Activated CD8-positive, alpha-beta memory T cell treated with anti-CD3 and anti-CD28 coated beads, Interleukin-2, amount 10 ng/mL, durations not matched to agents 7 days and 5 days (primary cell): ENCODE results near the gene FBXW7. TPM values are rescaled to one million over a fixed set of nuclear protein-coding genes. Genes with fewer than 3 reads are reported as not detected.

Source experiments
- ATAC-seq: fragments of 150-1000 bp; cut with Tn5 transposase; one replicate; pipeline ENCODE4 v1.10.0; 2021; ENCODE audit warnings: moderate library complexity
- CTCF ChIA-PET: fragments of 350-600 bp; sonication (Branson Sonifier 250); formaldehyde crosslinking; loops from one replicate; lab custom pipeline; 2021; ENCODE audit warnings: antibody characterized with exemption; lab: Charles Lee
- DNase-seq: peaks from one replicate; pipeline ENCODE4 v3.0.0-alpha.2; 2020
- H3K27ac Mint-ChIP-seq: one replicate; pipeline ENCODE4 v1.8.0; 2021; ENCODE audit warnings: mild to moderate bottlenecking, mixed read lengths
- H3K27me3 Mint-ChIP-seq: one replicate; pipeline ENCODE4 v1.8.0; 2021; ENCODE audit warnings: mixed read lengths
- H3K36me3 Mint-ChIP-seq: one replicate; pipeline ENCODE4 v1.8.0; 2021; ENCODE audit warnings: mild to moderate bottlenecking, mixed read lengths
- H3K4me1 Mint-ChIP-seq: one replicate; pipeline ENCODE4 v1.8.0; 2021; ENCODE audit warnings: mixed read lengths
- H3K4me3 Mint-ChIP-seq: one replicate; pipeline ENCODE4 v1.8.0; 2021; ENCODE audit warnings: mild to moderate bottlenecking, moderate library complexity, mixed read lengths
- H3K9me3 Mint-ChIP-seq: one replicate; pipeline ENCODE4 v1.8.0; 2022; ENCODE audit warnings: low read depth, mixed read lengths
- total RNA-seq, 2 experiments: library from RNA; stranded (reverse); gene quantifications; one replicate each; pipeline ENCODE4 v1.2.3, GENCODE V29; 2021

FBXW7 gene
- total RNA-seq, 2 experiments from 2014 or later: 49.3 to 62.9 TPM

DNA sequence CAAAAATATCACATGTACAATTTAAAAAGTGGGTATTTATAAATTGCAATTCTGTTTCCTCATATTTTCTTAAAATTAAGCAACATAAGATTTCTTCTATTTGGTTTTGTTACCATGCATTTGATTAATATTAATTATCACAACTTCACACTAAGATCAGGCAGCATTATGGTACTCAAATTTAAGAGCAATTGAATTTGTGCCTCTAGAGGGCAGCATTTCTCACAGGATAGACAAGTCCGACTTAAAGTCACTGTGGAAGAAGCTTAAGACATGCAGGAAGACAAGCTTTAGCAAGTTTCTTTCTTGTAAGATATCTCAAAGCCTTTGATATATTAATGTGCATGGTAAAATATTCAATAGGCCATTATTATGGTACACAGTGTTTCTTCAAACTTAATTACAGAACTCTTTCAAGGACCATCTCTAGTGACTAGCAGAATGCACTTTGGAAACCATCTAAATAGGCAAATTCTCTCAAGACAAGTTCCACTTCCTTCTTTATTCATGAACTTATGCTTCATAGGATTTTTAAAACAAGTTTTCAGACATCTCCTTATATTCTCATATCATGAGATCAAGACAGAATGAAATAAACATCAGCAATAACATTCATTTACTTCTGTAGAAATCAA is 35.0 kb downstream of the FBXW7 start:
- no peaks in the 10 kb centered on the region for H3K9me3 Mint-ChIP-seq
- no peak overlapping the region for H3K27ac Mint-ChIP-seq
- H3K36me3 Mint-ChIP-seq: peaks cover 3% of the 10 kb centered on the region
- ATAC-seq (peak; percentile 81), DNase-seq (peak; percentile 69)
- CTCF ChIA-PET: interaction anchor here (0.5 to 11.7 kb wide), 55 partner anchors 9 to 238 kb away, joined by 3 to 150 read pairs (median 4); partner anchors contain the start of genes FBXW7 and TMEM154
- no peaks in the 10 kb centered on the region for H3K27me3 Mint-ChIP-seq
- H3K4me1 Mint-ChIP-seq: peaks cover 26% of the 10 kb centered on the region
- H3K4me3 Mint-ChIP-seq: no peak overlapping the region

DNA sequence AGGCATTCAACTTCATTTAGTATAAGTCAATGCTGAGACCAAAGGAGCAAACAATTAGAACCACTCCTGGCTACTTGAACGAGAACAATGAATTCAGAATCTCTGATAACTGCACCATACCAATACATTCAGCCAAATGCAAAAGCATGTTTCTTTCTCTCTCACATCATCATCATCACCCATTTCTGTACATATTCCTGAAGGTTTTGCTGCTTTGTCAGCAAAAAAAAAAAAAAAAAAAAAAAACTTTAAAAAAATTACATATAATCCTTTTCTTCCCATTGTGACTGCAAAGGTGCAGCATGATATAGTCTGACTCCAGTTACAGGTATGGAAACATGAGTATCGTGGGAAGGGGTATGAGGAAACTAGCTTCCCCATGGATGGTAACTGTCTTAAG is 35.6 kb downstream of the FBXW7 start:
- DNase-seq (no peak), ATAC-seq (no peak)
- no peak overlapping the region for H3K27ac Mint-ChIP-seq
- peaks cover 6% of the 10 kb centered on the region for H3K36me3 Mint-ChIP-seq
- H3K4me3 Mint-ChIP-seq: no peak overlapping the region
- peaks cover 31% of the 10 kb centered on the region for H3K4me1 Mint-ChIP-seq
- H3K27me3 Mint-ChIP-seq: no peaks in the 10 kb centered on the region
- CTCF ChIA-PET: interaction anchor here (0.9 to 11.7 kb wide), 18 partner anchors 10 to 236 kb away, joined by 3 to 150 read pairs (median 8); partner anchors contain the start of genes FBXW7 and TMEM154
- no peaks in the 10 kb centered on the region for H3K9me3 Mint-ChIP-seq

DNA sequence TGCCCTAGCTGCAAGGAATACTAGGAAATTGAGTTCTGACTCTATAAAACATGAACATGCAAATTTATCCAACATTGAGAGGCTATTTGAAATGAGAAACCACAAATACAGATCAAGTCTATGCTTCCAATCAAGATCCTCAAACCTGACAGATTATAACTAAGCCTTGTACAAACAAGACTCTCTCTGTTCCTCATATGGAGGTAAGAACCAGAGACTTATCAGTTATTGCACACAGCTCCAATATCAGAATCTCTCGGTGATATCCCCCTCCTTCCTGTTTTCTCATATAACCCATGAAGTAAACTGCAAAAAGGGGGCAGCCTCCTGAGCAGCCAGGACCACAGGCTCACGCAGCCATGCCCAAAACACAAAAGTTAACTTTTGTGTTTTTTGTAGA is 36.5 kb downstream of the FBXW7 start:
- H3K27ac Mint-ChIP-seq: no peak overlapping the region
- no peak for ATAC-seq
- peaks cover 9% of the 10 kb centered on the region for H3K36me3 Mint-ChIP-seq
- peaks cover 31% of the 10 kb centered on the region for H3K4me1 Mint-ChIP-seq
- no peak overlapping the region for H3K4me3 Mint-ChIP-seq
- no peak for DNase-seq
- CTCF ChIA-PET: interaction anchor here (0.9 to 11.7 kb wide), 10 partner anchors 13 to 236 kb away, joined by 3 to 150 read pairs (median 6); partner anchors contain the start of gene FBXW7
- H3K9me3 Mint-ChIP-seq: no peaks in the 10 kb centered on the region
- no peaks in the 10 kb centered on the region for H3K27me3 Mint-ChIP-seq

DNA sequence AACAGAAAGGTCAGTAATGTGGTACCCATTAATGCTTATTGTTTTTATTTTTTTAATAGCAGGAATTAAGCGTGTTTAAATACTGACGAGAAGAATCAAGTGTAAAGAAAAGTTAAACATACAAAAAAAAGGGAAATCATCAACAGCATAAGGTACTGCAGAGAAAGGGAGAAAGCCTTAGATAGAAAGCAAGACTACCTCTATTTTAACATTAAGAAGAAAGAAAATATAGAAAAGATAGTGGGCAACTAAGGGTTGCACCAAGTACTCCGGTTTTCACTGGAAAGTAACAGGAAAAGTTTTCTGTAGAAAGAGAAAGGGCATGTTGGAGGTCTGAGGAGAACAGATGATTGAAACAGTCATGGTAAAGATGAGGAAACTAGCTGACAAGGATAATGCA is 41.9 kb downstream of the FBXW7 start:
- peaks cover 26% of the 10 kb centered on the region for H3K36me3 Mint-ChIP-seq
- H3K27ac Mint-ChIP-seq: no peak overlapping the region
- CTCF ChIA-PET: interaction anchor here (11.7 kb wide), 1 partner anchor 147 kb away, joined by 150 read pairs; no protein-coding TSS in a partner anchor

DNA sequence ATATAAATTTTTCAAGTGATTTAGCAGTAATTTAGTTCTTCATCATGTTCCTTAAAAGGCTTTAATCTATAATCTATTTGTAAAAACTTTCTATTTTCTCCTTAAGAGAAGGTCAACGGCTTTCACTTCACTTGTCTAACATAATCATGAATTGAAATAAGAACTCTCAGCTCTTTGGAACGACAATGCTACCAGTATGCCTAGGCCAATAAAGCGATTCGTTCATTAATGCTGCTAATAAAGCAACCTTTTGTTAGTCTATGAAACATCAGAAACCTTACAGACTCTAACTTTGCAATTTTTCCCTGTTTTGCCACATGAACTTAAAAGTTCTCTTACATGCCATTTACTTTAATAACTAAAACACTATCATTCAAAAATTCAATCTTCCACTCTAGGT is 47.6 kb downstream of the FBXW7 start:
- Mint-ChIP-seq H3K9me3 (no peaks in the 10 kb centered on the region), H3K27ac (no peak overlapping the region), H3K36me3 (peaks cover 14% of the 10 kb centered on the region), H3K4me3 (no peak overlapping the region), H3K27me3 (no peaks in the 10 kb centered on the region), H3K4me1 (peaks cover 46% of the 10 kb centered on the region)
- no peak for DNase-seq
- CTCF ChIA-PET: interaction anchor here (1.4 kb wide), 1 partner anchor 39 kb away, joined by 3 read pairs; no protein-coding TSS in a partner anchor
- no peak for ATAC-seq

More for the DNA sequence above, 41.9 kb downstream of the FBXW7 start:
- no peak for DNase-seq
- peaks cover 28% of the 10 kb centered on the region for H3K4me1 Mint-ChIP-seq
- no peaks in the 10 kb centered on the region for H3K9me3 Mint-ChIP-seq
- H3K27me3 Mint-ChIP-seq: no peaks in the 10 kb centered on the region
- H3K4me3 Mint-ChIP-seq: no peak overlapping the region
- ATAC-seq: no peak

DNA sequence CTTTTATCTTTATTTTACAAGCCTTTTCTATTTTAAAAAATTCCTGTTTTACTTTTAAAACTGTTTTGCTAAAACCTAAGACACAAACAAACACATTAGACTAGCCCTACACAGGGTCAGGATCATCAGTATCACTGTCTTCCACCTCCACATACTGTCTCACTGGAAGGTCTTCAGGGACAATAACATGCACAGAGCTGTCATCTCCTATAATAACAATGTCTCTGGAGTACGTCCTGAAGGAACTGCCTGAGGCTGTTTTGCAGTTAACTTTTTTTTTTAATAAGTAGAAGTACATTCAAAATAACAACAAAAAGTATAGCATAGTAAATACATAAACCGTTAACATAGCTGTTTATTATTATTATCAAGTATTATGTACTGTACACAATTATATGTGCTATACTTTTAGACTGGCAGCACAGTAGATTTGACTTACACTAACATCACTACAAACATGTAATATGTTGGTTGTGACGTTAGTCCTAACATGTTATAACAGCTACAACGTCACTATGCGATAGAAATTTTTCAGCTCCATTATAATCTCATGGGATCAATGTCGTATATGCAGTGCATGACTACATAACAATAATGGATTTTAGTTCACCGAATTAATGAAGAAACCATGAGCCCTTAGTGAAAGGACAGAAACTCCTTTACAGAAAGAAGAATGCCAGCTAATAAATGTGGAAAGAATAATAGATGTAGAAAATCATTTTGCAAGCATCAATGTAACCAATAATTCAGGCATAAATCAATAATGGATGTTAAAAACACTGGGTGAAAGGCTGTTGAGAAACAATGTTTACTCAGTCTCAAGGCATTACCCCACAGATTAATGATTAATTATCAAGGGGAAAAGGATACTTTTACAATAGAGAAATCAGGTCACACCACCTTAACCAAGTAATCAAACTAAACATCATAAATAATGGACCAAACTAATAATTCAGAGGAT is 49.2 kb downstream of the FBXW7 start:
- CTCF ChIA-PET: interaction anchor here (0.9 to 1.6 kb wide), 7 partner anchors 12 to 153 kb away, joined by 3 to 8 read pairs (median 4); partner anchors contain the start of gene FBXW7
- Mint-ChIP-seq H3K27me3 (no peaks in the 10 kb centered on the region), H3K4me3 (no peak overlapping the region), H3K36me3 (peaks cover 20% of the 10 kb centered on the region), H3K4me1 (peaks cover 46% of the 10 kb centered on the region), H3K27ac (peak overlapping the region; percentile 84), H3K9me3 (peaks cover 3% of the 10 kb centered on the region)
- no peak for DNase-seq
- ATAC-seq: no peak

DNA sequence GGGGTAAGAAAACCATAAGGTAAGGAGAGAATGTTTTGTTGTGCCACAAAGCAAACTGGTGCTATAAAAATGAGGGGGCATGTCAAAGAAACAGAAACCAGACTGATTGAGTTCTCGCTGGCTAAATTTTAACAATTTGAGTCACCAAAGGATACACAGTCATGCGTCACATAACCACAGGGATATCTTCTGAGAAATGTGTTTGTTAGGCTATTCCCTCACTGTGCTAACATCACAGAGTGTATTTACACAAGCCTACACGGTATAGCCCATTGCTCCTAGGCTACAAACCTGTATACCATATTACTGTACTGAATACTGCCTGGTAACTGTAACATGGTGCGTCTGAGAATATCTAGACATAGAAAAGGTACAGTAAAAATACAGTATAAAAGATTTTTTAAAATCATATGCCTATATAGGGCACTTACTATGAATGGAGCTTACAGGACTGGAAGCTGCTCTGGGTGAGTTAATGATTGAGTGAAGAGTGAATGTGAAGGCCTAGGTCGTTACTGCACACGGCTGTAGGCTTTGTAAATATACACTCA is 50.1 kb downstream of the FBXW7 start:
- ATAC-seq (peak; percentile 100), DNase-seq (peak; percentile 66)
- peaks cover 28% of the 10 kb centered on the region for H3K36me3 Mint-ChIP-seq
- no peaks in the 10 kb centered on the region for H3K27me3 Mint-ChIP-seq
- peak overlapping the region; percentile 84 for H3K27ac Mint-ChIP-seq
- peaks cover 4% of the 10 kb centered on the region for H3K9me3 Mint-ChIP-seq
- H3K4me1 Mint-ChIP-seq: peaks cover 45% of the 10 kb centered on the region
- H3K4me3 Mint-ChIP-seq: peak overlapping the region; percentile 59
- CTCF ChIA-PET: interaction anchor here (0.9 to 1.6 kb wide), 6 partner anchors 13 to 51 kb away, joined by 3 to 8 read pairs (median 4); partner anchors contain the start of gene FBXW7

DNA sequence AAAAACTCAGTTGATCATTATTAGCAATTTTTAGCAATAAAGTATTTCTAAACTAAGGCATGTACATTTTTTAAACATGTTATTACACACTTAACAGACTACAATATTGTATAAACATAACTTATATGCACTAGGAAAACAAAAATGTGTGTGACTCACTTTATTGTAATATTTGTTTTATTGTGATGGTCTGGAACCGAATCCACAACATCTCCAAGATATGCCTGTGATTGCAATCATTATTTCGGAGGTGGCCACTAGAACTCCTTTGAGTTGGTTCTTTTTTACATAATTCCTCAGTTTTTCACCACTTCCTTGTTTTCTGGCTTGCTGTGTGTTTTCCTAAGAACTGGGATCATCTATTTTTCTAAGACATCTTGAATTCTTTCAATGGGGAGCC is 53.7 kb downstream of the FBXW7 start:
- H3K36me3 Mint-ChIP-seq: peaks cover 44% of the 10 kb centered on the region
- no peaks in the 10 kb centered on the region for H3K27me3 Mint-ChIP-seq
- DNase-seq (no peak), ATAC-seq (no peak)
- H3K9me3 Mint-ChIP-seq: peaks cover 4% of the 10 kb centered on the region
- no peak overlapping the region for H3K27ac Mint-ChIP-seq
- H3K4me1 Mint-ChIP-seq: peaks cover 39% of the 10 kb centered on the region
- no peak overlapping the region for H3K4me3 Mint-ChIP-seq
- CTCF ChIA-PET: interaction anchor here (1.5 kb wide), 1 partner anchor 19 kb away, joined by 9 read pairs; no protein-coding TSS in a partner anchor

DNA sequence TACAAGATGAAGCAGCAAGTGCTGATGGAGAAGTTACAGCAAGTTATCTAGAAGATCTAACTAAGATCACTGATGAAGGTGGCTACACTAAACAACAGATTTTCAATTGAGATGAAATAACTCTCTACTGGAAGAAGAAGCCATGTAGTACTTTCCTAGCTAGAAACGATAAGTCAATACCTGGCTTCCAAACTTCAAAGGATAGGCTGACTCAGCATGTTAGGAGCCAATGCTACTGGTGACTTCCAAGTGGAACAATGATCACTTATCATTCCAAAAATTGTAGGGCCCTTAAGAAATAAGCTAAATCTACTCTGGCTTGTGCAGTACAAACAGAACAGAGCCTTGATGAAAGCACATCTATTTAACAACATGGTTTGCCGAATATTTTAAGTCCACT is 55.0 kb downstream of the FBXW7 start:
- Mint-ChIP-seq H3K9me3 (peaks cover 4% of the 10 kb centered on the region), H3K4me3 (no peak overlapping the region), H3K27ac (no peak overlapping the region), H3K4me1 (peaks cover 27% of the 10 kb centered on the region), H3K27me3 (no peaks in the 10 kb centered on the region), H3K36me3 (peaks cover 47% of the 10 kb centered on the region)
- no peak for ATAC-seq
- no peak for DNase-seq
- CTCF ChIA-PET: interaction anchor here (1.0 to 1.4 kb wide), 2 partner anchors 45 to 254 kb away, joined by 3 read pairs; no protein-coding TSS in a partner anchor

DNA sequence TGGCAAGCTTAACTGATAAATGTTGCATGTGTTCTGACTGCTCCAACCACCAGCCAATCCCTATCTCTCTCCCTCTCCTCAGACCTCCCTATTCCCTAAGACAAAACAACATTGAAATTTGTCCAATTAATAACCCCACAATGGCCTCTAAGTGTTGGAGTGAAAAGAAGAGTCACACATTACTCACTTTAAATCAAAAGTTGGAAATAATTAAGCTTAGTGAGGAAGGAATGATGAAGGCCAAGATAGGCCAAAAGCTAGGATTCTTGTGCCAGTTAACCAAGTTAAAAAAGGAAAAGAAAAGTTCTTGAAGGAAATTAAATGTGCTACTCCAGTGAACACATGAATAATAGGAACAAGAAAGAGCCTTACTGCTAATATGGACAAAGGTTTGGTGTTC is 55.6 kb downstream of the FBXW7 start:
- ATAC-seq: no peak
- no peak overlapping the region for H3K27ac Mint-ChIP-seq
- no peak overlapping the region for H3K4me3 Mint-ChIP-seq
- no peaks in the 10 kb centered on the region for H3K27me3 Mint-ChIP-seq
- no peak for DNase-seq
- H3K36me3 Mint-ChIP-seq: peaks cover 51% of the 10 kb centered on the region
- peaks cover 4% of the 10 kb centered on the region for H3K9me3 Mint-ChIP-seq
- peaks cover 23% of the 10 kb centered on the region for H3K4me1 Mint-ChIP-seq
- CTCF ChIA-PET: interaction anchor here (1.0 to 1.4 kb wide), 2 partner anchors 44 to 255 kb away, joined by 3 read pairs; no protein-coding TSS in a partner anchor

DNA sequence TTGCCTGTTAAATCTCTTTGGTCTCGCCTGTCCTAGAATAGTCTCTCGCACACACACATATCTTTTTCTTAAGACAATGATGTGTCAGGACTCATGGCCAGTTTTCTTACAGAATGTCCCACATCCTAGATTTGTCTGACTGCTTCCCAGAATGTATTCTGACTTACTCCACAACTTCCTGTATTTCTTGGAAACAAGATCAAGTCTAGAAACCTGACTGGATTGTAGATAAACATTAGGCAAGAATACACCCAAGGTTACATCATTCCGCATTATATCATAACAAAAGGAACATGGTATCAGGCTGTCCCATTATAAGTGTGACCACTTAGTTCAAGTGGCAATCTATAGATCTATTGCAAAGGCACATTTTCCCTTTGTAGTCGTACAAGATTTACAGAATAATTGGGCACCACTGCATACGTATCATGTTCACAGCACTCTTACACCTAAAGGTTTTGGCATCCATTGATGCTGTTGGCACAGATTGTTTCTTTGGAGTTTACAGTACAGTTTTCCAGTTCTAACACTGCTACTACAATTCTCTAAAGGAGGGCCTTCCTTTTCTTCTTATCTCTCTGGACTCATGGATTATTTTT is 56.4 kb downstream of the FBXW7 start:
- peaks cover 51% of the 10 kb centered on the region for H3K36me3 Mint-ChIP-seq
- H3K4me3 Mint-ChIP-seq: no peak overlapping the region
- H3K27me3 Mint-ChIP-seq: no peaks in the 10 kb centered on the region
- CTCF ChIA-PET: interaction anchor here (1.4 kb wide), 1 partner anchor 256 kb away, joined by 3 read pairs; no protein-coding TSS in a partner anchor
- H3K4me1 Mint-ChIP-seq: peaks cover 19% of the 10 kb centered on the region
- DNase-seq (no peak), ATAC-seq (no peak)
- no peak overlapping the region for H3K27ac Mint-ChIP-seq
- H3K9me3 Mint-ChIP-seq: peaks cover 4% of the 10 kb centered on the region

DNA sequence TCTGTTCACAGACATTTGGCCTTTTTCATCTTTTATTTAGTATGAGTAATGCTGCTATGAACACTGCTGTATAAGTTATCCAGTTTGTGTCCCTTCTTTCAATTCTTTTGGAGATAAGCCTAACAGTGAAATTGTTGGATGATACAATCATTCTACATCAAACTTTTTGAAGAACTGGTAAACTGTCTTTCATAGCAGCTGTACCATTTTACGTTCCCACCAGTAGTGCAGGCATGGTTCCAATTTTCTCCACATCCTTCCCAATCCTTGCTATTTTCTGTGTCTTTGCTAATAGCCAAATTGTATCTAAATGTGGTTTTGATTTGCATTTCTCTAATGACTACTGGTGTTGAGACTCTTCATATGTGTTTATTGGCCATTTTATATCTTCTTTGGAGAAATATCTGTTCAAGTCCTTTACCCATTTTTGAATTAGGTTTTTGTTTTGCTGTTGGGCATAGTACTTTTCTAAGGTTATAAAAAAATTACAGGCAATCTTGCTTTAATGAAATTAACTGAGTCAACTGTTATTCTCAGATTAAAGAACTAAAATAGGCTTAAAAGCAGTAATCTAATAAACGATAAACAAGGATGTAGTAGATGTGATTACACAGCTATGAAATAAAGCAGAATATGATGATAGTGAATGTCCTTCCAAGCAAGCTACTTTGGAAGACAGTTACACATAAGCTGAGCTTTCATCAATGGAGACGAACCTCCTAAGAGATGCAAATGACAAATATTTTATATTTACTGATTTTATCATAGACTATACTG is 57.2 kb downstream of the FBXW7 start:
- Mint-ChIP-seq H3K9me3 (peaks cover 4% of the 10 kb centered on the region), H3K27me3 (no peaks in the 10 kb centered on the region), H3K27ac (no peak overlapping the region), H3K4me3 (no peak overlapping the region), H3K36me3 (peaks cover 54% of the 10 kb centered on the region), H3K4me1 (peaks cover 16% of the 10 kb centered on the region)
- ATAC-seq (no peak), DNase-seq (no peak)
- CTCF ChIA-PET: no interaction called here
